ENCODE results near the gene BCL2L13.
"Not testable (repeated sequence)": the region's sequence is repeated elsewhere in the genome, so short reads cannot be mapped to it uniquely, and the experiment has no call there.

BCL2L13 gene

DNA sequence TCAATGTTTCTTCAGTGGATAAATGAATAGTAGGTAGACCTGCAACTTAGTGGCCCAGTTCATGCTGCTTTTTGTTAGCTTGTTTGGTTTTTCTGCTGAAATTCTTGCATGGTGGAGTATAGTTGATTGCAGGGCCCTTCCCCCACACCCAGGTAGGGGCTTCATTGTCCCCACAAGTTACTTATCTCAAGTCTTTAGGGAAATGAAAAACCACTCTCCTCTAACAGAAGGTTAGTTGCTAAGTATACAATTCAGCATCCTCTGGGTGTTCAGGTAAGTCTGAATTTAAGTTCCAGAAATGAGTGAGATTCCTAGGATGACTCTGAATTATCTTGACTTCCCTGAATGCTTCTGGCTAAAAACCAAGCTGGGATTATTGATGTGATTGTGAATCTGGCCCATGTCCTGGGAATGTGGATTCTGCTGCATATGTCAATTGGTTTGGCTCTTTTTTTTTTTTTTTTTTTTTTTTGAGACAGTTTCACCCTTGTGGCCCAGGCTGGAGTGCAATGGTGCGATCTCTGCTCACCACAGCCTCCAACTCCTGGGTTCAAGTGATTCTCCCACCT, 40.3 kb downstream of the BCL2L13 start:
- Histone ChIP-seq H3K27ac (ENCODE audit: low read depth in 2 of 2, low read length in 2 of 2) (no peak overlapping the region), H3K4me1 (ENCODE audit: control insufficient read depth in 2 of 2, insufficient read depth in 2 of 2, low read length in 2 of 2) (no peaks in the 10 kb centered on the region)

DNA sequence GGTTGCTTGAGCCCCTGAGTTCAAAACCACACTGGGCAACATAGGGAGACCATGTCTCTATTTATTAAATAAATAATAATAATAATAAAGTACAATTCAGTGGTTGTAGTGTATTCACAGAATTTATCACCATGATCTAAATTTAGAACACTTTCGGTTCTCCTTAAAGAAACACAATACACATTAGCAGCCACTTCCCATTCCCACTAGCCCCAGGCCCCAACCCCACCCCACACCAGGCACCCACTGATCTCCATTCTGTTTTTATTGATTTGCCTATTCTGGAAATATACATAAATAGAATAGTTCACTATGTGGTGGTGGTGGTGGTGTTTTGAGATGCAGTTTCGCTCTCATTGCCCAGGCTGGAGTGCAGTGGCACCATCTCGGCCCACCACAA, 45.7 kb downstream of the BCL2L13 start:
- no peak overlapping the region for H3K4me3 ChIP-seq (ENCODE audit: low read length in 2 of 2)
- no peak overlapping the region for H3K9ac ChIP-seq (ENCODE audit: low read depth in 1 of 2, low read length in 2 of 2)
- H3K27ac ChIP-seq (ENCODE audit: low read depth in 2 of 2, low read length in 2 of 2): no peak overlapping the region
- no peaks in the 10 kb centered on the region for H3K4me1 ChIP-seq (ENCODE audit: control insufficient read depth in 2 of 2, insufficient read depth in 2 of 2, low read length in 2 of 2)
- no peaks in the 10 kb centered on the region for H3K27me3 ChIP-seq (ENCODE audit: control insufficient read depth in 2 of 2, insufficient read depth in 2 of 2, low read length in 2 of 2)
- no peaks in the 10 kb centered on the region for H3K9me3 ChIP-seq (ENCODE audit: control insufficient read depth in 2 of 2, low read length in 2 of 2)
- peaks cover 4 to 19% of the 10 kb centered on the region in 2 donors for H3K36me3 ChIP-seq (ENCODE audit: control insufficient read depth in 2 of 2, insufficient read depth in 2 of 2, low read length in 2 of 2)

More for the DNA sequence above, 40.3 kb downstream of the BCL2L13 start:
- H3K4me3 ChIP-seq (ENCODE audit: low read length in 2 of 2): no peak overlapping the region
- H3K27me3 ChIP-seq (ENCODE audit: control insufficient read depth in 2 of 2, insufficient read depth in 2 of 2, low read length in 2 of 2): no peaks in the 10 kb centered on the region
- peaks cover 0 to 6% of the 10 kb centered on the region in 2 donors for H3K36me3 ChIP-seq (ENCODE audit: control insufficient read depth in 2 of 2, insufficient read depth in 2 of 2, low read length in 2 of 2)
- no peaks in the 10 kb centered on the region for H3K9me3 ChIP-seq (ENCODE audit: control insufficient read depth in 2 of 2, low read length in 2 of 2)
- H3K9ac ChIP-seq (ENCODE audit: low read depth in 1 of 2, low read length in 2 of 2): no peak overlapping the region

DNA sequence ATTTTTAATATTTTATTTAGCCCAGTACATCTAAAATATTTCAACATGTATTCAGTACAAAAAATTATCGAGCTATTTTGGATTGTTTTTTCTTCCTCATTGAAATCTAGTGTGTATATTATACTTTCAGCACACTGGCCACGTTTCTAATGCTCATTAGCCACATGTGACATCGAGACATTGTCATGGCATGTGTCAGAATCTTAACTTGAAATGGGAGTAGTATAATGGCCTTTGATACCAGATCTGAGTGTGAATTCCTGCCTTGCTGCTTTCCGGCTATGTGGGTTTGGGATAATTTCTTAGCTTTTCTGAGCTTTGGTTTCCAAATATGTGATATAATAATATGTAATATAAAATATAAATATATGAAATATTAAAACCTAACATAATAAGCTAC, 54.3 kb downstream of the BCL2L13 start:
- H3K36me3 ChIP-seq (ENCODE audit: control insufficient read depth in 2 of 2, insufficient read depth in 2 of 2, low read length in 2 of 2): peaks cover 17 to 23% of the 10 kb centered on the region in 2 donors

DNA sequence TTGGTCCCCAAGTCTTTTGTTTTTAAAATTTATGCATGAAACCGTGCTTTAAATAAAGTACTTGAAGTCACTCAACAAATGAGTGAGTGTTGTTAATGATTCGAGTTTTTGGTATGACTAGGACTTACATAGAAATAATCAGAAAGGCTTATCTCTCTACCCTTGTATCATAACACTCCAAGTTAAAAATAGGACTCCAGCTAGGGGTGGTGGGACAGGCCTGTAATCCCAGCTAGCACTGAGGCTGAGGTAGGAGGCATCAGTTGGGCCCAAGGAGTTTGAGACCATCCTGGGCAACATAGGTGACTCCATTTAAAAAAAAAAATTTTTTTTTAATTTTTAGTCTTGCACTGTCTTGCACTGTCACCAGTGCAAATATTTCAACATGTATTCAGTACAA, 55.6 kb downstream of the BCL2L13 start:
- Histone ChIP-seq H3K4me3 (ENCODE audit: low read length in 2 of 2) (no peak overlapping the region), H3K36me3 (ENCODE audit: control insufficient read depth in 2 of 2, insufficient read depth in 2 of 2, low read length in 2 of 2) (peaks cover 13 to 19% of the 10 kb centered on the region in 2 donors), H3K4me1 (ENCODE audit: control insufficient read depth in 2 of 2, insufficient read depth in 2 of 2, low read length in 2 of 2) (no peaks in the 10 kb centered on the region), H3K9me3 (ENCODE audit: control insufficient read depth in 2 of 2, low read length in 2 of 2) (no peaks in the 10 kb centered on the region), H3K9ac (ENCODE audit: low read depth in 1 of 2, low read length in 2 of 2) (no peak overlapping the region), H3K27ac (ENCODE audit: low read depth in 2 of 2, low read length in 2 of 2) (no peak overlapping the region), H3K27me3 (ENCODE audit: control insufficient read depth in 2 of 2, insufficient read depth in 2 of 2, low read length in 2 of 2) (no peaks in the 10 kb centered on the region)

More for the DNA sequence above, 54.3 kb downstream of the BCL2L13 start:
- Histone ChIP-seq H3K4me1 (ENCODE audit: control insufficient read depth in 2 of 2, insufficient read depth in 2 of 2, low read length in 2 of 2) (no peaks in the 10 kb centered on the region), H3K9me3 (ENCODE audit: control insufficient read depth in 2 of 2, low read length in 2 of 2) (no peaks in the 10 kb centered on the region), H3K9ac (ENCODE audit: low read depth in 1 of 2, low read length in 2 of 2) (no peak overlapping the region), H3K27me3 (ENCODE audit: control insufficient read depth in 2 of 2, insufficient read depth in 2 of 2, low read length in 2 of 2) (no peaks in the 10 kb centered on the region), H3K27ac (ENCODE audit: low read depth in 2 of 2, low read length in 2 of 2) (no peak overlapping the region), H3K4me3 (ENCODE audit: low read length in 2 of 2) (no peak overlapping the region)

DNA sequence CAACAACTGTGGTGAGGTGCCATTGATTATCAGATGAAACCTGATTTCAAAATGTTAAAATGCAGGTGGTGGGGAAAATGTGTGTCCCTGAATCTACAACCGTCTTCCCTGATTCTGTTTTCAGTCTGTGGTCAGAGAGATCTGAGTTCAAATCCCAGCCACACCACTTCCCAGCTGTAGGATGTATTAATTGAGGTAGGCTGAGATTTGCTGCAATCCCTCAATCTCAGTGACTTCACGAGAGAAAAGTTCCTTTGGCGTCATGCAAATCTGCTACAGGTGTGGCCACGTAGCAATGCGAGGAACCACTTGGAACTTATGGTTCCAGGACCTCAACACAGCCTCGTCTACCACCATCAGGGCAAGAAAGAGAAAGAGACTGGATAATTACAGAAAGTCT, 56.2 kb downstream of the BCL2L13 start:
- H3K27me3 ChIP-seq (ENCODE audit: control insufficient read depth in 2 of 2, insufficient read depth in 2 of 2, low read length in 2 of 2): no peaks in the 10 kb centered on the region
- peaks cover 13 to 18% of the 10 kb centered on the region in 2 donors for H3K36me3 ChIP-seq (ENCODE audit: control insufficient read depth in 2 of 2, insufficient read depth in 2 of 2, low read length in 2 of 2)
- no peaks in the 10 kb centered on the region for H3K4me1 ChIP-seq (ENCODE audit: control insufficient read depth in 2 of 2, insufficient read depth in 2 of 2, low read length in 2 of 2)
- no peaks in the 10 kb centered on the region for H3K9me3 ChIP-seq (ENCODE audit: control insufficient read depth in 2 of 2, low read length in 2 of 2)
- H3K9ac ChIP-seq (ENCODE audit: low read depth in 1 of 2, low read length in 2 of 2): no peak overlapping the region
- no peak overlapping the region for H3K27ac ChIP-seq (ENCODE audit: low read depth in 2 of 2, low read length in 2 of 2)
- no peak overlapping the region for H3K4me3 ChIP-seq (ENCODE audit: low read length in 2 of 2)

DNA sequence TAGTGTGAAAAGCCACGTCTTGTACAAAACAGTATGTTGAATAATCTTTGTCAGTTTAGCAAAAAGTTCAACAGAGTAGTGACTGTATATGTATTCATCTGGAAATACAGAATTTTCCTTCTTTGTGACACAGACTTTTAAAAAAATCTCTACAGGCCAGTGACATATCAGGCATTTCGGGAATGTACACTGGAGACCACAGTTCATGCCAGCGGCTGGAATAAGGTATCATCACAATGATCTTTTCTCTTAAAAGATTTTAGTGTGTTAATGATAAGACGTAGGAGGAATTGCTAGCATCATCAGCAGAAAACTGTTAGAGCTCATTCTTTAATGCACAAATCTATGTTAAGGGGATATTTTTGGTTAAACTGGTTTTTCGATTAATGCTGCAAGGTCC, 57.4 kb downstream of the BCL2L13 start:
- no peak overlapping the region for H3K4me3 ChIP-seq (ENCODE audit: low read length in 2 of 2)
- no peak overlapping the region for H3K27ac ChIP-seq (ENCODE audit: low read depth in 2 of 2, low read length in 2 of 2)
- no peak overlapping the region for H3K9ac ChIP-seq (ENCODE audit: low read depth in 1 of 2, low read length in 2 of 2)
- H3K4me1 ChIP-seq (ENCODE audit: control insufficient read depth in 2 of 2, insufficient read depth in 2 of 2, low read length in 2 of 2): no peaks in the 10 kb centered on the region
- no peaks in the 10 kb centered on the region for H3K27me3 ChIP-seq (ENCODE audit: control insufficient read depth in 2 of 2, insufficient read depth in 2 of 2, low read length in 2 of 2)
- H3K9me3 ChIP-seq (ENCODE audit: control insufficient read depth in 2 of 2, low read length in 2 of 2): no peaks in the 10 kb centered on the region
- peaks cover 14 to 18% of the 10 kb centered on the region in 2 donors for H3K36me3 ChIP-seq (ENCODE audit: control insufficient read depth in 2 of 2, insufficient read depth in 2 of 2, low read length in 2 of 2)

DNA sequence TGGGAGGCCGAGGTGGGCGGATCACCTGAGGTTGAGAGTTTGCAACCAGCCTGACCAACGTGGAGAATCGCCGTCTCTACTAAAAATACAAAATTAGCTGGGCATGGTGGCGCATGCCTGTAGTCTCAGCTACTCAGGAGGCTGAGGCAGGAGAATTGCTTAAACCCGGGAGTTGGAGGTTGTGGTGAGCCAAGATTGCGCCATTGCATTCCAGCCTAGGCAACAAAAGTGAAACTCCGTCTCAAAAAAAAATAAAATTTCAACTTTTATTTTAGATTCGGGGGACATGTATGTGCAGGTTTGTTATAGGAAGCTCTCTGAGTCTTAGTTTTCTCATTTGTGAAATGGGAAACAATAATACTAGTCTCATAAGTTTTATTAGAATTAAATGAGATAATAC, 58.6 kb downstream of the BCL2L13 start:
- H3K27ac ChIP-seq (ENCODE audit: low read depth in 2 of 2, low read length in 2 of 2); H3K4me3 ChIP-seq (ENCODE audit: low read length in 2 of 2); H3K27me3 ChIP-seq (ENCODE audit: control insufficient read depth in 2 of 2, insufficient read depth in 2 of 2, low read length in 2 of 2); H3K4me1 ChIP-seq (ENCODE audit: control insufficient read depth in 2 of 2, insufficient read depth in 2 of 2, low read length in 2 of 2); H3K9ac ChIP-seq (ENCODE audit: low read depth in 1 of 2, low read length in 2 of 2); H3K9me3 ChIP-seq (ENCODE audit: control insufficient read depth in 2 of 2, low read length in 2 of 2): not testable (repeated sequence)
- peaks cover 13 to 17% of the 10 kb centered on the region in 2 donors for H3K36me3 ChIP-seq (ENCODE audit: control insufficient read depth in 2 of 2, insufficient read depth in 2 of 2, low read length in 2 of 2)

DNA sequence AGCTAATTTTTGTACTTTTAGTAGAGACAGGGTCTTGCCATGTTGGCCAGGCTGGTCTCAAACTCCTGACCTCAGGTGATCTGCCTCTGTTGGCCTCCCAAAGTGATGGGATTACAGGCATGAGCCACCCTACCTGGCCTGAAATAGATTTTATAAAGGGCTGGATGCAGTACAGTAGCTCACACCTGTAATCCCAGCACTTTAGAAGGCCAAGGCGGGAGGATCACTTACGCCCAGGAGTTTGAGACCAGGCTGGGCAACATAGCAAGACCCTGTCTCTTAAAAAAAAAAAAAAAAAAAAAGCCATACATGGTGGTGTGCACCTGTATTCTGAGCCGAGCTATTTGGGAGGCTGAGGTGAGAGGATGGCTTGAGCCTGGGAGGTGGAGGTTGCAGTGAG, 59.7 kb downstream of the BCL2L13 start:
- peaks cover 11 to 13% of the 10 kb centered on the region in 2 donors for H3K36me3 ChIP-seq (ENCODE audit: control insufficient read depth in 2 of 2, insufficient read depth in 2 of 2, low read length in 2 of 2)
- H3K27me3 ChIP-seq (ENCODE audit: control insufficient read depth in 2 of 2, insufficient read depth in 2 of 2, low read length in 2 of 2); H3K9me3 ChIP-seq (ENCODE audit: control insufficient read depth in 2 of 2, low read length in 2 of 2); H3K9ac ChIP-seq (ENCODE audit: low read depth in 1 of 2, low read length in 2 of 2); H3K4me1 ChIP-seq (ENCODE audit: control insufficient read depth in 2 of 2, insufficient read depth in 2 of 2, low read length in 2 of 2); H3K27ac ChIP-seq (ENCODE audit: low read depth in 2 of 2, low read length in 2 of 2); H3K4me3 ChIP-seq (ENCODE audit: low read length in 2 of 2): not testable (repeated sequence)

DNA sequence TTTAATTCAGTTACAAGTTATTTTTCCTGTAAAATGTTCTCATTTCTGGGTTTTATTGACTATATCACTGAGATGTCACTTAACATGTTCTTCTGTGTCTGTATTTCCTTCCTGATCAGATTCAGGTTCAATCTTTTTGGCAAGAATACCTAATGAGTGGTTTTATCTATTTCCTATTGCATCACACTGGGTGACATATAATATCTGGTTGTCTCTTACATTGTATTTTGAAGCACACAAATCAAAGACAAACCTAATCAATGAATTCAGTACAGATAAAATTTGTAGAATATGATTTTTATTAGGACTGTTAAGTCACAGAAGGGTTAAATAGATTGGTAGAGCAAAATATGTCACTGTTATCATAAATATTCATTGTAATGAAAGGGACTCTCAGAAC, 60.4 kb downstream of the BCL2L13 start:
- H3K27ac ChIP-seq (ENCODE audit: low read depth in 2 of 2, low read length in 2 of 2): no peak overlapping the region
- H3K36me3 ChIP-seq (ENCODE audit: control insufficient read depth in 2 of 2, insufficient read depth in 2 of 2, low read length in 2 of 2): peaks cover 16 to 18% of the 10 kb centered on the region in 2 donors
- H3K9me3 ChIP-seq (ENCODE audit: control insufficient read depth in 2 of 2, low read length in 2 of 2): no peaks in the 10 kb centered on the region
- H3K4me1 ChIP-seq (ENCODE audit: control insufficient read depth in 2 of 2, insufficient read depth in 2 of 2, low read length in 2 of 2): no peaks in the 10 kb centered on the region
- H3K4me3 ChIP-seq (ENCODE audit: low read length in 2 of 2): no peak overlapping the region
- no peaks in the 10 kb centered on the region for H3K27me3 ChIP-seq (ENCODE audit: control insufficient read depth in 2 of 2, insufficient read depth in 2 of 2, low read length in 2 of 2)
- H3K9ac ChIP-seq (ENCODE audit: low read depth in 1 of 2, low read length in 2 of 2): no peak overlapping the region

DNA sequence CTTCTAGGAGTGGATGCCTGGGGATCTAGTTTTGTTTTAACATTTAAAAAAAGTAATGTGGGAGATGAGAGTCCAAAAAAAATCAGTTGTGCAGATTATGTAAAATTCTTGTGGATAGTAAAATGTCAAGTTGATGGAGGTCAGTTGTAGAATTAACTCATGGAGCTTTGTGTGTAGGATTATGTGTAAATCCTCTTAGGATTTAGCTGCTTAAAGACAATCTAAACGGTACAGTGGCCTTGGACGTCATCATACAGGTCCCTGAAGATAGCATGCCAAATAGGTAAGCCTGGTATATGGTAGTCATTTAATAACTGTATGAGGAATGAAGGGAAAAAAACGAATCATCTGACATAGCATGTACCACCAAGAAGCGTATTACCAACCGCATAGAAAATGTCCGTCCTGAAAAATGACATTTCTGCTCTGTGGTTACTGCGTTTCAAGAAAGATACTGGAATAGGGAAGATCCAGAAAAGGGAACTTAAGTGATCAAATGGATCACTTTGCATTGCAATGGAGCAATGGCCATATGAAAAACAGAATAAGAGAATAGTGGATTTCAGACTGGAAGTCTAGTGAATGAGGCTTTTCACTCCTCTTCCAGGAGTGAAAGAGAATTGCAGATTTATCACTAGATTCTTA, 61.3 kb downstream of the BCL2L13 start:
- no peak overlapping the region for H3K9ac ChIP-seq (ENCODE audit: low read depth in 1 of 2, low read length in 2 of 2)
- H3K36me3 ChIP-seq (ENCODE audit: control insufficient read depth in 2 of 2, insufficient read depth in 2 of 2, low read length in 2 of 2): peaks cover 16 to 18% of the 10 kb centered on the region in 2 donors
- no peaks in the 10 kb centered on the region for H3K4me1 ChIP-seq (ENCODE audit: control insufficient read depth in 2 of 2, insufficient read depth in 2 of 2, low read length in 2 of 2)
- no peaks in the 10 kb centered on the region for H3K9me3 ChIP-seq (ENCODE audit: control insufficient read depth in 2 of 2, low read length in 2 of 2)
- H3K4me3 ChIP-seq (ENCODE audit: low read length in 2 of 2): no peak overlapping the region
- no peak overlapping the region for H3K27ac ChIP-seq (ENCODE audit: low read depth in 2 of 2, low read length in 2 of 2)
- H3K27me3 ChIP-seq (ENCODE audit: control insufficient read depth in 2 of 2, insufficient read depth in 2 of 2, low read length in 2 of 2): no peaks in the 10 kb centered on the region
